RWPE2 (cell line): ENCODE measurements around the gene LRFN4.

Source experiments
- ATAC-seq: fragments of 200-7000 bp; cut with Tn5 transposase; 3 replicates; pipeline ENCODE4 v1.9.1; 2021; ENCODE audit warnings: low read depth
- DNase-seq: peaks from one replicate; pipeline ENCODE4 v3.0.0-alpha.2; 2020; ENCODE audit warnings: low spot score
- H3K27ac ChIP-seq: fragments of 450-650 bp; 2 replicates; pipeline ENCODE4 v1.5.1; 2017; ENCODE audit warnings: mild to moderate bottlenecking; ENCODE audit not compliant: poor library complexity, severe bottlenecking
- H3K27me3 ChIP-seq: fragments of 250-450 bp; sonication (Bioruptor Pico); 2 replicates; pipeline ENCODE4 v1.5.1; 2021; ENCODE audit warnings: mild to moderate bottlenecking, moderate library complexity; ENCODE audit not compliant: insufficient read depth, poor library complexity, severe bottlenecking
- H3K36me3 ChIP-seq: fragments of 250-450 bp; sonication (Bioruptor Pico); 2 replicates; pipeline ENCODE4 v1.5.1; 2020; ENCODE audit warnings: low read depth, mild to moderate bottlenecking, moderate library complexity
- H3K4me1 ChIP-seq: fragments of 250-450 bp; sonication (Bioruptor Pico); 2 replicates; pipeline ENCODE4 v1.5.1; 2021; ENCODE audit warnings: mild to moderate bottlenecking, moderate library complexity; ENCODE audit not compliant: insufficient read depth, poor library complexity, severe bottlenecking
- H3K4me3 ChIP-seq: fragments of 250-450 bp; sonication (Bioruptor Pico); 2 replicates; pipeline ENCODE4 v1.5.1; 2021; ENCODE audit warnings: mild to moderate bottlenecking, moderate library complexity; ENCODE audit not compliant: severe bottlenecking
- H3K9me3 ChIP-seq: fragments of 250-450 bp; sonication (Bioruptor Pico); 2 replicates; pipeline ENCODE4 v1.5.1; 2021; ENCODE audit warnings: mild to moderate bottlenecking, moderate library complexity; ENCODE audit not compliant: severe bottlenecking
- TF ChIP-seq, protein P1 (sequence below): fragments of 450-650 bp; IDR thresholded peaks from one replicate; pipeline ENCODE4 v1.5.1; 2017; ENCODE audit warnings: mild to moderate bottlenecking, moderate library complexity; ENCODE audit not compliant: poor library complexity, severe bottlenecking

LRFN4 gene

DNA sequence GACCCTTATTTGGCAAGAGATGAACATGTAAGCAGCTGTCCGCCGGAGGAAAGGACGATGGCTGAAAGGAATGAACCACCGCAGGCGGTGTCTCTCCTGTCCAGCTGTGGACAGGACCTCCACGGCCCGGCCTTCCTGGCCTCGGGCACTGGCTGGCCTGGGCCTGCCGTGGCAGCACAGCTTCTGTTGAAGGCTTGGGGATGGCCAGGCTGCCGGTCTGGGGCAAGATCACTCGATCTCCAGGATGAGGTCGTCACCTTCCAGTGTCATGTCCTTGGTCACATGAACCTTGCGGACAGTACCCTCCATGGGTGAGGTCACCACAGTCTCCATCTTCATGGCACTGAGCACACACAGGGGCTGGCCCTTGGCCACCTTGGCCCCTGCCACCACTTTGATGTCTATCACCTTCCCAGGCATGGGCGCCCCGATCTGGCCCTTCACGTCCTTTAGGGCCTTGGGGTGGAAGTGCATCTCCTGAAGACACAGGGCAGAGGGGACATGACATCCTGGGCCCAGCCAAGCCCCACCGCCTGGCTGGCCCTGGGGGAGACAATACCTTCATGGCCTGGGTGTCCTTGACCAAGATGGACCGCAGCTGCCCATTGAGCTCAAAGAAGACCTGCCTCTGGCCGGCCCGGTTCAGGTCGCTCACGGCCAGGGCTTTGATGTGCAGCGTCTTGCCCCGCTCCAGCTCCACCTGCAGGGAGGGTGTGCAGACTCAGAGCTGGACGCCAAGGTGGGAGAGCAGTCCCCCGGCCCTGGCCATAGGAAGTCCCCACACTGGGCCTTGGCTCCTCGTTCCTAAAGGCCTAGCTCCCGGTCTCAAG is 8.0 kb upstream of the LRFN4 start:
- H3K27ac ChIP-seq = no peak overlapping the region
- no peaks in the 10 kb centered on the region for H3K27me3 ChIP-seq
- H3K4me1 ChIP-seq = no peaks in the 10 kb centered on the region
- ATAC-seq (no peak), DNase-seq (no peak)
- TF ChIP-seq, protein P1, sequence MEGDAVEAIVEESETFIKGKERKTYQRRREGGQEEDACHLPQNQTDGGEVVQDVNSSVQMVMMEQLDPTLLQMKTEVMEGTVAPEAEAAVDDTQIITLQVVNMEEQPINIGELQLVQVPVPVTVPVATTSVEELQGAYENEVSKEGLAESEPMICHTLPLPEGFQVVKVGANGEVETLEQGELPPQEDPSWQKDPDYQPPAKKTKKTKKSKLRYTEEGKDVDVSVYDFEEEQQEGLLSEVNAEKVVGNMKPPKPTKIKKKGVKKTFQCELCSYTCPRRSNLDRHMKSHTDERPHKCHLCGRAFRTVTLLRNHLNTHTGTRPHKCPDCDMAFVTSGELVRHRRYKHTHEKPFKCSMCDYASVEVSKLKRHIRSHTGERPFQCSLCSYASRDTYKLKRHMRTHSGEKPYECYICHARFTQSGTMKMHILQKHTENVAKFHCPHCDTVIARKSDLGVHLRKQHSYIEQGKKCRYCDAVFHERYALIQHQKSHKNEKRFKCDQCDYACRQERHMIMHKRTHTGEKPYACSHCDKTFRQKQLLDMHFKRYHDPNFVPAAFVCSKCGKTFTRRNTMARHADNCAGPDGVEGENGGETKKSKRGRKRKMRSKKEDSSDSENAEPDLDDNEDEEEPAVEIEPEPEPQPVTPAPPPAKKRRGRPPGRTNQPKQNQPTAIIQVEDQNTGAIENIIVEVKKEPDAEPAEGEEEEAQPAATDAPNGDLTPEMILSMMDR = no peak
- H3K9me3 ChIP-seq = no peaks in the 10 kb centered on the region
- H3K4me3 ChIP-seq = no peak overlapping the region
- H3K36me3 ChIP-seq = peaks cover 50% of the 10 kb centered on the region

DNA sequence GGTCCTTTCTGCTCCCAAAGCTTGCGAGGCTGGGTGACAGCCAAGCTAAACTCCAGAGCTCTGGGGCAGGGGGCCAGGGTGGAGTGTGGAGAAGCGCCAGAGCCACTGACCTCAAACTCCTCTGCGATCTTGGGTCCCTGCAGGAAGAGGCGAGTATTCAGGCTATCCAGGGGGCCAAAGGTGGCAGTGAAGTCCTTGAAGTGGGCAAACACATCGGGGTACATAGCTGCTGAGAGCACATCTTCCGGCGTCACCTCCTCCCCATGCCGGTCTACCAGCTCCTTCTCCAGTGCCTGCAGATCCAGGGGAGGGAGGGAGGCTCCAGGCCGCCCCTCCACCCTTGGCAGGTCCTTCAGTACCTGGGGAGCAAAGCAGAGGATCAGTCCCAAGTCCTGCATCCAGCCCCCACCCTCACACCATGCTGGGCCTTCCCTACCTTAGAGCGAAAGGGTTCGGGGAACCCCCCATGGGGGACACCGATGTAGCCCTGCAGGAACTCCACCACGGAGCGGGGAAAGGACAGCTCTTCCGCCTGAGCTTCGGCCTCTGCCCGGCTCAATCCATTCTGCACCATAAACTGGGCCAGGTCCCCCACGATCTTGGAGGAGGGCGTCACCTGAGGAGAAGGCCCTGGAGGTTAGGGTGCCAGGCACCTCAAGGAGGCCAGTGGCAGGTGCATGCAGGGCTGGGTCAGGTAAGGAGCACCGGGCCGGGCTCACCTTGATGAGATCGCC is 7.2 kb upstream of the LRFN4 start:
- Histone ChIP-seq H3K36me3 (peaks cover 48% of the 10 kb centered on the region), H3K4me3 (no peak overlapping the region), H3K4me1 (no peaks in the 10 kb centered on the region), H3K9me3 (no peaks in the 10 kb centered on the region), H3K27me3 (no peaks in the 10 kb centered on the region), H3K27ac (no peak overlapping the region)
- ATAC-seq (no peak), DNase-seq (peak; percentile 47)
- TF ChIP-seq, protein P1 = no peak

DNA sequence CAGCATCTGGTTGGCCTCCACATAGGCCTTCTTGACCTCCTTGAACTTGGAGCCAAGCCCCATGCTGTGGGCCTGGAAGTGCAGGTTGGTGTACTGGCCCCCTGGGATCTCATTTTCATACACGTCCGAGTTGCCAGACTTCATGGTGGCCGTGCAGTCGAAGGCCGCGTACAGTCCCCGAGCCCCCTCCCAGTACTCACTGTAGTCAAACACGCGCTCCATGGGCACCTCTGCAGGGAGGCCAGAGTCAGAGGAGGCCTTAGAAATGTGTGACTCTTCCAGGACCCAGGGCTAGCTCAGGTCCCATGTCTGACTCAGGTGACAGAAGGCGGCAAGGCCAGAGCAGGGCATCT is 6.7 kb upstream of the LRFN4 start:
- peaks cover 43% of the 10 kb centered on the region for H3K36me3 ChIP-seq
- no peak overlapping the region for H3K27ac ChIP-seq
- DNase-seq (peak; percentile 44), ATAC-seq (no peak)
- no peaks in the 10 kb centered on the region for H3K4me1 ChIP-seq
- no peak overlapping the region for H3K4me3 ChIP-seq
- no peaks in the 10 kb centered on the region for H3K27me3 ChIP-seq
- TF ChIP-seq, protein P1 = no peak
- H3K9me3 ChIP-seq = no peaks in the 10 kb centered on the region

DNA sequence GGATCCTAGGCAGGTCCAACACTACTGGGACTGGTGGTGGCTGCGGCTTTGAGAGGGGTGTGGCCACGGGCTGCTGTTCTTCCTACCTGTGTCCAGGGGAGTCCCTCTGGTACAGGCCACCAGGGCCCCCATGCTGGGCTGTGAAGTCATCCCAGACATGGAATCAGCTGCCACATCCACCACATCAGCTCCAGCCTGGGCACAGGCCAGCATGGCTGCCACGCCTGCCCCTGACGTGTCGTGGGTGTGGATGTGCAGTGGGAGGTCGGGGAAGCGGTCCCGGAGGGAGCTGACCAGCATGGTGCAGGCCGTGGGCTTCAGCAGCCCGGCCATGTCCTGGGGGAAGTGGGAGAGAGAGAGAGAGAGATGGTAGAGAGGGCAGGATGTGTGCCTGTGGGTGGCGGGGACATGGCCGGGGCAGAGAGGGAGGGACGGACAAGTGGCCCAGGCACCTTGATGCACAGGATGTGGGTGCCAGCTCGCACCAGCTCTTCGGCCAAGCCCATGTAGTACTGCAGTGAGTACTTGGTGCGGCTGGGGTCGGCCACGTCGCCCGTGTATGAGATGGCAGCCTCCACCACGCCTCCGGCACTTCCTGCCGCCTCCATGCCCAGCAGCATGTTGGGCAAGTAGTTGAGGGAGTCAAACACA is 6.2 kb upstream of the LRFN4 start:
- Histone ChIP-seq H3K27me3 (no peaks in the 10 kb centered on the region), H3K4me3 (no peak overlapping the region), H3K36me3 (peaks cover 38% of the 10 kb centered on the region), H3K4me1 (no peaks in the 10 kb centered on the region), H3K9me3 (no peaks in the 10 kb centered on the region), H3K27ac (no peak overlapping the region)
- TF ChIP-seq, protein P1 = no peak
- peak; percentile 61 for DNase-seq
- ATAC-seq = no peak
